GM23338 (cell line): ENCODE measurements around the gene USP32. TPM values are rescaled to one million over a fixed set of nuclear protein-coding genes. Genes with fewer than 3 reads are reported as not detected.
A peak's percentile ranks its signal among the peaks of the same experiment; 100 is the strongest.

Source experiments
- ATAC-seq: fragments of 200-7000 bp; cut with Tn5 transposase; 3 replicates; pipeline ENCODE4 v1.9.1; 2020
- DNase-seq: peaks from one replicate; pipeline ENCODE4 v3.0.0-alpha.2; 2015; ENCODE audit warnings: low spot score
- H2AFZ ChIP-seq: fragments of 200-600 bp; sonication (generic); 2 replicates; pipeline ENCODE4 v1.8.0; 2016; ENCODE audit warnings: antibody characterized with exemption, mild to moderate bottlenecking, moderate library complexity
- H3F3A ChIP-seq: fragments of 200-600 bp; sonication (generic); replicated peaks from 2 replicates; pipeline ENCODE4 v1.8.0; 2017; ENCODE audit warnings: antibody characterized with exemption, mixed run types, low read depth
- H3K27ac ChIP-seq: fragments of 200-600 bp; sonication (generic); 2 replicates; pipeline ENCODE4 v1.6.1; 2016; ENCODE audit warnings: low read depth
- H3K27me3 ChIP-seq: fragments of 200-600 bp; sonication (generic); 2 replicates; pipeline ENCODE4 v1.8.0; 2016; ENCODE audit warnings: mild to moderate bottlenecking, mixed run types, moderate library complexity; ENCODE audit not compliant: insufficient read depth
- H3K36me3 ChIP-seq: fragments of 200-600 bp; sonication (generic); 2 replicates; pipeline ENCODE4 v1.8.0; 2016; ENCODE audit warnings: mild to moderate bottlenecking; ENCODE audit not compliant: insufficient read depth
- H3K4me1 ChIP-seq: fragments of 200-600 bp; sonication (generic); 2 replicates; pipeline ENCODE4 v1.8.0; 2016; ENCODE audit warnings: mild to moderate bottlenecking, moderate library complexity; ENCODE audit not compliant: insufficient read depth
- H3K4me2 ChIP-seq: fragments of 200-600 bp; sonication (generic); 2 replicates; pipeline ENCODE4 v1.7.1; 2017; ENCODE audit warnings: mixed run types
- H3K4me3 ChIP-seq: fragments of 200-600 bp; sonication (generic); 2 replicates; pipeline ENCODE4 v1.6.1; 2016; ENCODE audit warnings: mixed run types
- H3K79me2 ChIP-seq: fragments of 200-600 bp; sonication (generic); replicated peaks from 2 replicates; pipeline ENCODE4 v1.8.0; 2017; ENCODE audit warnings: mild to moderate bottlenecking; ENCODE audit not compliant: insufficient read depth
- H3K9me2 ChIP-seq: fragments of 200-600 bp; sonication (generic); 2 replicates; pipeline ENCODE4 v1.8.0; 2017; ENCODE audit not compliant: insufficient read depth
- H4K20me1 ChIP-seq: fragments of 200-600 bp; sonication (generic); replicated peaks from 2 replicates; pipeline ENCODE4 v1.8.0; 2017; ENCODE audit warnings: mild to moderate bottlenecking; ENCODE audit not compliant: insufficient read depth
- H3K27ac Mint-ChIP-seq: 2 replicates; pipeline ENCODE4 v1.8.0; 2020; ENCODE audit warnings: inconsistent platforms, mild to moderate bottlenecking, moderate library complexity, mixed read lengths
- H3K27me3 Mint-ChIP-seq: 3 replicates; pipeline ENCODE4 v1.8.0; 2022; ENCODE audit warnings: low read depth, mild to moderate bottlenecking, moderate library complexity, mixed read lengths, inconsistent platforms; ENCODE audit not compliant: insufficient read depth, poor library complexity
- H3K36me3 Mint-ChIP-seq: 3 replicates; pipeline ENCODE4 v1.8.0; 2021; ENCODE audit warnings: low read depth, mild to moderate bottlenecking, inconsistent platforms, moderate library complexity, mixed read lengths
- H3K4me1 Mint-ChIP-seq: 3 replicates; pipeline ENCODE4 v1.8.0; 2020; ENCODE audit warnings: mild to moderate bottlenecking, inconsistent platforms, mixed read lengths
- H3K4me3 Mint-ChIP-seq: 3 replicates; pipeline ENCODE4 v1.8.0; 2021; ENCODE audit warnings: moderate library complexity, mild to moderate bottlenecking, inconsistent platforms, mixed read lengths
- H3K9me3 Mint-ChIP-seq: 3 replicates; pipeline ENCODE4 v1.8.0; 2020; ENCODE audit warnings: moderate library complexity, mild to moderate bottlenecking, inconsistent platforms, mixed read lengths
- CREB1 ChIP-seq: fragments of 250-450 bp; sonication (Bioruptor Pico); IDR thresholded peaks from 2 replicates; pipeline ENCODE4 v1.5.0; 2020; ENCODE audit warnings: low read depth, mild to moderate bottlenecking, moderate library complexity
- CTCF ChIP-seq, 2 experiments: fragments of 200-600 bp in 1 of 2; sonication (generic) in 1 of 2; conservative IDR thresholded peaks; 2 replicates each; pipeline versions ENCODE4 v1.5.1 to v1.6.1; 2016 to 2017; ENCODE audit warnings: antibody characterized with exemption in 2 of 2, low read depth in 2 of 2, mild to moderate bottlenecking in 2 of 2, moderate library complexity in 1 of 2
- ETS1 ChIP-seq: IDR thresholded peaks from 2 replicates; pipeline ENCODE4 v1.6.1; 2016; ENCODE audit warnings: antibody characterized with exemption
- EZH2 ChIP-seq: fragments of 200-600 bp; sonication (generic); IDR thresholded peaks from one replicate; pipeline ENCODE4 v1.8.0; 2017; ENCODE audit warnings: antibody characterized with exemption, mild to moderate bottlenecking, low read depth; ENCODE audit not compliant: unreplicated experiment
- EZH2phosphoT487 ChIP-seq: fragments of 200-600 bp; sonication (generic); IDR thresholded peaks from one replicate; pipeline ENCODE4 v1.8.1; 2018; ENCODE audit warnings: antibody characterized with exemption; ENCODE audit not compliant: unreplicated experiment
- JUNB ChIP-seq: IDR thresholded peaks from one replicate; pipeline ENCODE4 v1.6.1; 2016; ENCODE audit warnings: antibody characterized with exemption; ENCODE audit not compliant: unreplicated experiment
- NANOG ChIP-seq: IDR thresholded peaks from 2 replicates; pipeline ENCODE4 v1.6.1; 2016; ENCODE audit warnings: antibody characterized with exemption, borderline replicate concordance
- POLR2AphosphoS5 ChIP-seq: IDR thresholded peaks from 2 replicates; pipeline ENCODE4 v1.6.1; 2016; ENCODE audit warnings: antibody characterized with exemption, low read depth
- STAT1 ChIP-seq: IDR thresholded peaks from one replicate; pipeline ENCODE4 v1.6.1; 2016; ENCODE audit warnings: antibody characterized with exemption; ENCODE audit not compliant: unreplicated experiment
- ZNF114 ChIP-seq: fragments of 250-450 bp; sonication (Bioruptor Pico); IDR thresholded peaks from 2 replicates; pipeline ENCODE4 v1.5.0; 2020; ENCODE audit warnings: mild to moderate bottlenecking, moderate library complexity
- ZNF331 ChIP-seq: fragments of 250-450 bp; sonication (Bioruptor Pico); IDR thresholded peaks from 2 replicates; pipeline ENCODE4 v1.5.0; 2020; ENCODE audit warnings: low read depth, mild to moderate bottlenecking, moderate library complexity
- polyA plus RNA-seq: library from polyadenylated mRNA; unstranded; fragments of >200 nt; fragmentation: Nextera tagmentation; extraction: Ambion mirVana; gene quantifications from 2 replicates; pipeline ENCODE4 v1.2.1, GENCODE V29; 2016
- total RNA-seq: library from RNA; depleted of rRNA; stranded (reverse); fragments of >200 nt; shearing (Covaris generic); gene quantifications from 2 replicates; pipeline ENCODE4 v1.2.3, GENCODE V29; 2014
- TF ChIP-seq, protein P1 (sequence below): fragments of 250-450 bp; sonication (Bioruptor Pico); IDR thresholded peaks from 2 replicates; pipeline ENCODE4 v1.5.0; 2020; ENCODE audit warnings: mild to moderate bottlenecking, moderate library complexity
- TF ChIP-seq, protein P2 (sequence below): IDR thresholded peaks from one replicate; pipeline ENCODE4 v1.6.1; 2018; ENCODE audit warnings: antibody characterized with exemption; ENCODE audit not compliant: unreplicated experiment

The USP32 gene
- total and polyA plus RNA-seq, 2 experiments from 2014 or later, result 43.6 to 129 TPM

DNA sequence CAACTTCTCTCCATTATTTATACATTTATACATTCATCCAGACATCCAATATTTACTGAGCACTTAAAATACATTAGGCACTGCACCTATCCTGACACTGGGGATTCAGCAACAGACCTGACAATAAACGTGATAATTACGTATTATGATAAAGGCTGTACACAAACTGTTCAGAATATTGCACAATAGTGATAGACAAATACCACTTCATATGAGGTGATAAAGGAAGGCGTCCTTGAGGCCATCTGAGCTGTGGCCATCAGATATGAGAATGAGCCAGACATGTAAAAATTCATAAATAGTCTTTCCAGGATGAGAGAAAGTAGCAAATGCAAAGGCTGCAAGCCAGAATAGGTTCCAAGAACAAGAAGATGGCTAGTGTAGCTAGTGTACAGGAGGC is 8.6 kb downstream of the USP32 start:
- H3K9me2 ChIP-seq, result no peaks in the 10 kb centered on the region
- H3K27me3 Mint-ChIP-seq, result peaks cover 5% of the 10 kb centered on the region
- peaks cover 59% of the 10 kb centered on the region for H3K4me1 Mint-ChIP-seq
- H3K27ac ChIP-seq, result peak overlapping the region; percentile 100; the same call in 1 of the 2 replicates
- no peaks in the 10 kb centered on the region for H3K36me3 ChIP-seq
- DNase-seq (no peak), ATAC-seq (no peak)
- H3K27me3 ChIP-seq, result no peaks in the 10 kb centered on the region
- H3K4me1 ChIP-seq, result peaks cover 57% of the 10 kb centered on the region
- H3K79me2 ChIP-seq, result peaks cover 95% of the 10 kb centered on the region
- H3K4me3 ChIP-seq, result no peak overlapping the region
- H3K4me2 ChIP-seq, result peak overlapping the region; percentile 85
- no peaks in the 10 kb centered on the region for H3K9me3 Mint-ChIP-seq
- H3K27ac Mint-ChIP-seq, result peak overlapping the region; percentile 57
- TF ChIP-seq NANOG (no peak), CREB1 (CRISPR knock-in tag) (no peak), CTCF (conservative IDR thresholded peaks at IDR 0.05; ENCODE audit: low read depth in 2 of 2) (no peak), ZNF331 (CRISPR knock-in tag) (no peak), POLR2AphosphoS5 (no peak), EZH2phosphoT487 (no peak), ETS1 (no peak), EZH2 (no peak), JUNB (no peak), ZNF114 (CRISPR knock-in tag) (no peak), STAT1 (no peak)
- TF ChIP-seq, protein P1, sequence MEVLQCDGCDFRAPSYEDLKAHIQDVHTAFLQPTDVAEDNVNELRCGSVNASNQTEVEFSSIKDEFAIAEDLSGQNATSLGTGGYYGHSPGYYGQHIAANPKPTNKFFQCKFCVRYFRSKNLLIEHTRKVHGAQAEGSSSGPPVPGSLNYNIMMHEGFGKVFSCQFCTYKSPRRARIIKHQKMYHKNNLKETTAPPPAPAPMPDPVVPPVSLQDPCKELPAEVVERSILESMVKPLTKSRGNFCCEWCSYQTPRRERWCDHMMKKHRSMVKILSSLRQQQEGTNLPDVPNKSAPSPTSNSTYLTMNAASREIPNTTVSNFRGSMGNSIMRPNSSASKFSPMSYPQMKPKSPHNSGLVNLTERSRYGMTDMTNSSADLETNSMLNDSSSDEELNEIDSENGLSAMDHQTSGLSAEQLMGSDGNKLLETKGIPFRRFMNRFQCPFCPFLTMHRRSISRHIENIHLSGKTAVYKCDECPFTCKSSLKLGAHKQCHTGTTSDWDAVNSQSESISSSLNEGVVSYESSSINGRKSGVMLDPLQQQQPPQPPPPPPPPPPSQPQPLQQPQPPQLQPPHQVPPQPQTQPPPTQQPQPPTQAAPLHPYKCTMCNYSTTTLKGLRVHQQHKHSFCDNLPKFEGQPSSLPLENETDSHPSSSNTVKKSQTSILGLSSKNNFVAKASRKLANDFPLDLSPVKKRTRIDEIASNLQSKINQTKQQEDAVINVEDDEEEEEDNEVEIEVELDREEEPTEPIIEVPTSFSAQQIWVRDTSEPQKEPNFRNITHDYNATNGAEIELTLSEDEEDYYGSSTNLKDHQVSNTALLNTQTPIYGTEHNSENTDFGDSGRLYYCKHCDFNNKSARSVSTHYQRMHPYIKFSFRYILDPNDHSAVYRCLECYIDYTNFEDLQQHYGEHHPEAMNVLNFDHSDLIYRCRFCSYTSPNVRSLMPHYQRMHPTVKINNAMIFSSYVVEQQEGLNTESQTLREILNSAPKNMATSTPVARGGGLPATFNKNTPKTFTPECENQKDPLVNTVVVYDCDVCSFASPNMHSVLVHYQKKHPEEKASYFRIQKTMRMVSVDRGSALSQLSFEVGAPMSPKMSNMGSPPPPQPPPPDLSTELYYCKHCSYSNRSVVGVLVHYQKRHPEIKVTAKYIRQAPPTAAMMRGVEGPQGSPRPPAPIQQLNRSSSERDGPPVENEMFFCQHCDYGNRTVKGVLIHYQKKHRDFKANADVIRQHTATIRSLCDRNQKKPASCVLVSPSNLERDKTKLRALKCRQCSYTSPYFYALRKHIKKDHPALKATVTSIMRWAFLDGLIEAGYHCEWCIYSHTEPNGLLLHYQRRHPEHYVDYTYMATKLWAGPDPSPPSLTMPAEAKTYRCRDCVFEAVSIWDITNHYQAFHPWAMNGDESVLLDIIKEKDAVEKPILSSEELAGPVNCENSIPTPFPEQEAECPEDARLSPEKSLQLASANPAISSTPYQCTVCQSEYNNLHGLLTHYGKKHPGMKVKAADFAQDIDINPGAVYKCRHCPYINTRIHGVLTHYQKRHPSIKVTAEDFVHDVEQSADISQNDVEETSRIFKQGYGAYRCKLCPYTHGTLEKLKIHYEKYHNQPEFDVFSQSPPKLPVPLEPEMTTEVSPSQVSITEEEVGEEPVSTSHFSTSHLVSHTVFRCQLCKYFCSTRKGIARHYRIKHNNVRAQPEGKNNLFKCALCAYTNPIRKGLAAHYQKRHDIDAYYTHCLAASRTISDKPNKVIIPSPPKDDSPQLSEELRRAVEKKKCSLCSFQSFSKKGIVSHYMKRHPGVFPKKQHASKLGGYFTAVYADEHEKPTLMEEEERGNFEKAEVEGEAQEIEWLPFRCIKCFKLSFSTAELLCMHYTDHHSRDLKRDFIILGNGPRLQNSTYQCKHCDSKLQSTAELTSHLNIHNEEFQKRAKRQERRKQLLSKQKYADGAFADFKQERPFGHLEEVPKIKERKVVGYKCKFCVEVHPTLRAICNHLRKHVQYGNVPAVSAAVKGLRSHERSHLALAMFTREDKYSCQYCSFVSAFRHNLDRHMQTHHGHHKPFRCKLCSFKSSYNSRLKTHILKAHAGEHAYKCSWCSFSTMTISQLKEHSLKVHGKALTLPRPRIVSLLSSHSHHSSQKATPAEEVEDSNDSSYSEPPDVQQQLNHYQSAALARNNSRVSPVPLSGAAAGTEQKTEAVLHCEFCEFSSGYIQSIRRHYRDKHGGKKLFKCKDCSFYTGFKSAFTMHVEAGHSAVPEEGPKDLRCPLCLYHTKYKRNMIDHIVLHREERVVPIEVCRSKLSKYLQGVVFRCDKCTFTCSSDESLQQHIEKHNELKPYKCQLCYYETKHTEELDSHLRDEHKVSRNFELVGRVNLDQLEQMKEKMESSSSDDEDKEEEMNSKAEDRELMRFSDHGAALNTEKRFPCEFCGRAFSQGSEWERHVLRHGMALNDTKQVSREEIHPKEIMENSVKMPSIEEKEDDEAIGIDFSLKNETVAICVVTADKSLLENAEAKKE (CRISPR knock-in tag), result no peak
- TF ChIP-seq, protein P2, sequence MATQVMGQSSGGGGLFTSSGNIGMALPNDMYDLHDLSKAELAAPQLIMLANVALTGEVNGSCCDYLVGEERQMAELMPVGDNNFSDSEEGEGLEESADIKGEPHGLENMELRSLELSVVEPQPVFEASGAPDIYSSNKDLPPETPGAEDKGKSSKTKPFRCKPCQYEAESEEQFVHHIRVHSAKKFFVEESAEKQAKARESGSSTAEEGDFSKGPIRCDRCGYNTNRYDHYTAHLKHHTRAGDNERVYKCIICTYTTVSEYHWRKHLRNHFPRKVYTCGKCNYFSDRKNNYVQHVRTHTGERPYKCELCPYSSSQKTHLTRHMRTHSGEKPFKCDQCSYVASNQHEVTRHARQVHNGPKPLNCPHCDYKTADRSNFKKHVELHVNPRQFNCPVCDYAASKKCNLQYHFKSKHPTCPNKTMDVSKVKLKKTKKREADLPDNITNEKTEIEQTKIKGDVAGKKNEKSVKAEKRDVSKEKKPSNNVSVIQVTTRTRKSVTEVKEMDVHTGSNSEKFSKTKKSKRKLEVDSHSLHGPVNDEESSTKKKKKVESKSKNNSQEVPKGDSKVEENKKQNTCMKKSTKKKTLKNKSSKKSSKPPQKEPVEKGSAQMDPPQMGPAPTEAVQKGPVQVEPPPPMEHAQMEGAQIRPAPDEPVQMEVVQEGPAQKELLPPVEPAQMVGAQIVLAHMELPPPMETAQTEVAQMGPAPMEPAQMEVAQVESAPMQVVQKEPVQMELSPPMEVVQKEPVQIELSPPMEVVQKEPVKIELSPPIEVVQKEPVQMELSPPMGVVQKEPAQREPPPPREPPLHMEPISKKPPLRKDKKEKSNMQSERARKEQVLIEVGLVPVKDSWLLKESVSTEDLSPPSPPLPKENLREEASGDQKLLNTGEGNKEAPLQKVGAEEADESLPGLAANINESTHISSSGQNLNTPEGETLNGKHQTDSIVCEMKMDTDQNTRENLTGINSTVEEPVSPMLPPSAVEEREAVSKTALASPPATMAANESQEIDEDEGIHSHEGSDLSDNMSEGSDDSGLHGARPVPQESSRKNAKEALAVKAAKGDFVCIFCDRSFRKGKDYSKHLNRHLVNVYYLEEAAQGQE, result no peak
- peaks cover 9% of the 10 kb centered on the region; the same call in 2 of the 3 replicates for H3K36me3 Mint-ChIP-seq
- peaks cover 6% of the 10 kb centered on the region; the same call in 1 of the 2 replicates for H3F3A ChIP-seq
- no peak overlapping the region for H2AFZ ChIP-seq
- H3K4me3 Mint-ChIP-seq, result no peak overlapping the region
- 0 out of 2 replicates have a peak, but pooled peaks cover 2% of the 10 kb centered on the region for H4K20me1 ChIP-seq
